Measurements from ENCODE around the gene SENP7.

SENP7 gene

DNA sequence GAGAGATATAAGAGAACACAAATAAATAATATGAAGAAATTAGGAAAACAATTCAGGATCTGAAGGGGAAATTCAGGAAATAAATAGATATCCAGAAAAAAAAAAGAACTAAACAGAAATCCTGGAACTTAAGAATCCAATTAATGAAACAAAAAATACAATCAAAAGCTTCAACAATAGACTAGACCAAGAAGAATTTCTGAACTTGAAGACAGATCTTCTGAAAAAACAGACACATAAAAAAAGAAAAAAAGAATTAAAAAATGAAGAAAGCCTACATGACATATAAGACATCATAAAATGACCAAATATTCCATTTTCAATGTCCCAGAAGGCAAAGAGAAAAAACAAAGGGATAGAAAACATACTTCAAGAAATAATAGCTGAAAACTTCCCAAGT lies 124.3 kb downstream of the SENP7 start:
- H3K79me2 ChIP-seq (ENCODE audit: insufficient read depth, low read depth), result no peaks in the 10 kb centered on the region
- no peaks in the 10 kb centered on the region for H3K36me3 ChIP-seq (ENCODE audit: insufficient read depth)
- no peak overlapping the region for H3K4me2 ChIP-seq
- no peaks in the 10 kb centered on the region for H3K27me3 ChIP-seq (ENCODE audit: insufficient read depth, low read depth)
- no peaks in the 10 kb centered on the region for H4K20me1 ChIP-seq (ENCODE audit: insufficient read depth)
- no peak overlapping the region for H2AFZ ChIP-seq (ENCODE audit: low read depth)
- TF ChIP-seq, protein P1, sequence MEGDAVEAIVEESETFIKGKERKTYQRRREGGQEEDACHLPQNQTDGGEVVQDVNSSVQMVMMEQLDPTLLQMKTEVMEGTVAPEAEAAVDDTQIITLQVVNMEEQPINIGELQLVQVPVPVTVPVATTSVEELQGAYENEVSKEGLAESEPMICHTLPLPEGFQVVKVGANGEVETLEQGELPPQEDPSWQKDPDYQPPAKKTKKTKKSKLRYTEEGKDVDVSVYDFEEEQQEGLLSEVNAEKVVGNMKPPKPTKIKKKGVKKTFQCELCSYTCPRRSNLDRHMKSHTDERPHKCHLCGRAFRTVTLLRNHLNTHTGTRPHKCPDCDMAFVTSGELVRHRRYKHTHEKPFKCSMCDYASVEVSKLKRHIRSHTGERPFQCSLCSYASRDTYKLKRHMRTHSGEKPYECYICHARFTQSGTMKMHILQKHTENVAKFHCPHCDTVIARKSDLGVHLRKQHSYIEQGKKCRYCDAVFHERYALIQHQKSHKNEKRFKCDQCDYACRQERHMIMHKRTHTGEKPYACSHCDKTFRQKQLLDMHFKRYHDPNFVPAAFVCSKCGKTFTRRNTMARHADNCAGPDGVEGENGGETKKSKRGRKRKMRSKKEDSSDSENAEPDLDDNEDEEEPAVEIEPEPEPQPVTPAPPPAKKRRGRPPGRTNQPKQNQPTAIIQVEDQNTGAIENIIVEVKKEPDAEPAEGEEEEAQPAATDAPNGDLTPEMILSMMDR (conservative IDR thresholded peaks at IDR 0.05; ENCODE audit: low read depth, low read length), result no peak
- H3K27ac ChIP-seq, result no peak overlapping the region
- no peak overlapping the region for H3K4me3 ChIP-seq (IDR thresholded peaks at IDR 0.05; ENCODE audit: insufficient read depth, low read depth, low read length)
- peaks cover 6% of the 10 kb centered on the region for H3K4me1 ChIP-seq (ENCODE audit: low read depth, poor library complexity, severe bottlenecking)
- H3K9ac ChIP-seq, result no peak overlapping the region

DNA sequence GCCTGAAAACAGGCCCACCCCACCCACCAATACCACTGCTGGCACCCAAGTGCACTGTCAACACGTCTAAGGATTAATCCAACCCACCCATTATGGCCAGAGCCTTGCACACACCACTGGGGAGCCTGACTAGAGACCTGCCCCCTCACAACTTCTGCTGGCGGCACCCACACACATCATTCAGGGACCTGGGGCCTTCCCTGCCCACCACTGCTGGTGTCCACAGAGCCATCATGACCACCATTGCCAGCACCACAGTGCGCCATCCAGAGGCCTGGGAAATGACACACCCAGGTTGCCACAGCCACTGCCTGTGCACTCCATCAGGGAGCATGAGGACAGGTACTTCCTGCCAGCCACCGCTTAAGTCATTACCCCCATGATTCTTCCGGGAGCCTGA lies 125.7 kb downstream of the SENP7 start:
- no peak overlapping the region for H2AFZ ChIP-seq (ENCODE audit: low read depth)
- H3K4me1 ChIP-seq (ENCODE audit: low read depth, poor library complexity, severe bottlenecking), result peaks cover 6% of the 10 kb centered on the region
- no peak overlapping the region for H3K27ac ChIP-seq
- no peaks in the 10 kb centered on the region for H3K27me3 ChIP-seq (ENCODE audit: insufficient read depth, low read depth)
- TF ChIP-seq, protein P1 (conservative IDR thresholded peaks at IDR 0.05; ENCODE audit: low read depth, low read length), result no peak
- no peaks in the 10 kb centered on the region for H3K36me3 ChIP-seq (ENCODE audit: insufficient read depth)
- H4K20me1 ChIP-seq (ENCODE audit: insufficient read depth), result no peaks in the 10 kb centered on the region
- H3K9ac ChIP-seq, result no peak overlapping the region
- H3K4me3 ChIP-seq (IDR thresholded peaks at IDR 0.05; ENCODE audit: insufficient read depth, low read depth, low read length), result no peak overlapping the region
- H3K79me2 ChIP-seq (ENCODE audit: insufficient read depth, low read depth), result no peaks in the 10 kb centered on the region
- H3K4me2 ChIP-seq, result no peak overlapping the region

DNA sequence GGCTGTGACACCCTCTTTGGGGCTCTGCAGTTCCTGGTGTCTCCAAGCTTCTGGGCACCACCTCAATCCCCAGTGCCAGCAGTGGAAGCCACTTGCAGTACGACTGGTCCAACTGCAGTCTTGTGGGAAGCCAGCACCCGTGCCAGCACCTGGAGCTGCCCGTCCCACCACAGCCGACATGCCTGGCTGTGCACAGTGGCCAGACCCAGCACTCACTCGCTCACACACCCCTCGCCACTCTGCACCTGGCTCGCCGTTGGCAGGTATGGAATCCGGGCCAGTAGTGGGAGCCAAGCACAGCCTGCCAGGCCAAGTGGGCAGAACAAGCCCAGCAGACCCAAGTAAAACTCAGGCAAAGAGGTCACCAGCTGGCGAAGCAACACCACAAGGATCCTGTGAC lies 128.6 kb downstream of the SENP7 start:
- Histone ChIP-seq H3K79me2 (ENCODE audit: insufficient read depth, low read depth) (no peaks in the 10 kb centered on the region), H3K27me3 (ENCODE audit: insufficient read depth, low read depth) (no peaks in the 10 kb centered on the region), H3K4me3 (IDR thresholded peaks at IDR 0.05; ENCODE audit: insufficient read depth, low read depth, low read length) (no peak overlapping the region), H3K27ac (no peak overlapping the region), H4K20me1 (ENCODE audit: insufficient read depth) (no peaks in the 10 kb centered on the region), H3K9ac (no peak overlapping the region), H3K4me1 (ENCODE audit: low read depth, poor library complexity, severe bottlenecking) (peaks cover 28% of the 10 kb centered on the region), H3K4me2 (no peak overlapping the region), H2AFZ (ENCODE audit: low read depth) (no peak overlapping the region), H3K36me3 (ENCODE audit: insufficient read depth) (no peaks in the 10 kb centered on the region)
- TF ChIP-seq, protein P1 (conservative IDR thresholded peaks at IDR 0.05; ENCODE audit: low read depth, low read length), result no peak

DNA sequence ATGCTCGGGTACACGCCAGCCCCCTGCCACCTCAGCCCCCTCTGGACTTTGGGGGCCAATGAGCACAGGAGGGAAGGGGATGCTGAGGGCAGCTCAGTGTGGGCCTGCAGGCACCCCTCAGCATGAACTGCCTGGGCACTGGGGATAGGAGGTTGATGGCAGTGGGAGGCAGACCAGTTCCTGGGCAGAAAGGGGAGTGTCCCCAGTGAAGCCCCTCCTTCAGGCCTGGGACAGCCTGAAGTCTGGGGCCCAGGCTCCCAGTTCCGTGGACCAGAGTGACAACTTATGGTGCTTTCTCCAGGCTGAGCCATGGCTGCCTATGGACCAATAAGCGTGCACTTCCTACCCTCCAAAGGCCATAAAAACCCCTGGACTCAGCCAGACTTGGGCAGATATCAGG lies 129.4 kb downstream of the SENP7 start:
- no peak overlapping the region for H3K9ac ChIP-seq

More for the DNA sequence above, 129.4 kb downstream of the SENP7 start:
- H3K36me3 ChIP-seq (ENCODE audit: insufficient read depth), result no peaks in the 10 kb centered on the region
- no peak overlapping the region for H3K27ac ChIP-seq
- H3K4me3 ChIP-seq (IDR thresholded peaks at IDR 0.05; ENCODE audit: insufficient read depth, low read depth, low read length), result no peak overlapping the region
- H3K4me1 ChIP-seq (ENCODE audit: low read depth, poor library complexity, severe bottlenecking), result peaks cover 29% of the 10 kb centered on the region
- H3K27me3 ChIP-seq (ENCODE audit: insufficient read depth, low read depth), result no peaks in the 10 kb centered on the region
- H2AFZ ChIP-seq (ENCODE audit: low read depth), result no peak overlapping the region
- TF ChIP-seq, protein P1 (conservative IDR thresholded peaks at IDR 0.05; ENCODE audit: low read depth, low read length), result no peak
- H3K79me2 ChIP-seq (ENCODE audit: insufficient read depth, low read depth), result no peaks in the 10 kb centered on the region
- H3K4me2 ChIP-seq, result no peak overlapping the region
- H4K20me1 ChIP-seq (ENCODE audit: insufficient read depth), result no peaks in the 10 kb centered on the region

Data from KMS-11 (cell line).